Measurements from ENCODE around the gene OR2A2. TPM values are rescaled to one million over a fixed set of nuclear protein-coding genes. Genes with fewer than 3 reads are reported as not detected.

The OR2A2 gene
- total RNA-seq, 1 donor from 2014 or later: not detected

GRCh38 chr7:144137501-144137900 lies 28.1 kb downstream of the OR2A2 start:
- peaks cover 2% of the 10 kb centered on the region for H3K27me3 Mint-ChIP-seq (ENCODE audit: low read depth)
- TF ChIP-seq CTCF (IDR thresholded peaks at IDR 0.05; ENCODE audit: unreplicated experiment): no peak
- H3K4me1 Mint-ChIP-seq: no peaks in the 10 kb centered on the region

GRCh38 chr7:144142187-144142586 lies 32.8 kb downstream of the OR2A2 start:
- Mint-ChIP-seq H3K4me1 (no peaks in the 10 kb centered on the region), H3K27ac (no peak overlapping the region), H3K36me3 (no peaks in the 10 kb centered on the region), H3K4me3 (no peak overlapping the region), H3K9me3 (peaks cover 21% of the 10 kb centered on the region), H3K27me3 (ENCODE audit: low read depth) (no peaks in the 10 kb centered on the region)
- DNase-seq (ENCODE audit: low spot score in 2 of 2, unreplicated experiment in 2 of 2): no peak
- TF ChIP-seq CTCF (IDR thresholded peaks at IDR 0.05; ENCODE audit: unreplicated experiment): no peak

More at GRCh38 chr7:144137501-144137900, 28.1 kb downstream of the OR2A2 start:
- Mint-ChIP-seq H3K36me3 (no peaks in the 10 kb centered on the region), H3K9me3 (peaks cover 4% of the 10 kb centered on the region), H3K27ac (no peak overlapping the region), H3K4me3 (no peak overlapping the region)
- no peak for DNase-seq (ENCODE audit: low spot score in 2 of 2, unreplicated experiment in 2 of 2)

- TF ChIP-seq CTCF (IDR thresholded peaks at IDR 0.05; ENCODE audit: unreplicated experiment): no peak
- no peaks in the 10 kb centered on the region for H3K36me3 Mint-ChIP-seq
Measured at GRCh38 chr7:144144426-144144825, 35.0 kb downstream of the OR2A2 start.

GRCh38 chr7:144148224-144148827 lies 38.9 kb downstream of the OR2A2 start:
- no peak overlapping the region for H3K27ac Mint-ChIP-seq
- H3K9me3 Mint-ChIP-seq: peaks cover 51% of the 10 kb centered on the region
- no peaks in the 10 kb centered on the region for H3K4me1 Mint-ChIP-seq

More at GRCh38 chr7:144144426-144144825, 35.0 kb downstream of the OR2A2 start:
- no peak overlapping the region for H3K4me3 Mint-ChIP-seq
- H3K27ac Mint-ChIP-seq: no peak overlapping the region
- H3K4me1 Mint-ChIP-seq: no peaks in the 10 kb centered on the region
- H3K27me3 Mint-ChIP-seq (ENCODE audit: low read depth): no peaks in the 10 kb centered on the region
- peaks cover 40% of the 10 kb centered on the region for H3K9me3 Mint-ChIP-seq
- no peak for DNase-seq (ENCODE audit: low spot score in 2 of 2, unreplicated experiment in 2 of 2)

GRCh38 chr7:144158861-144159260 lies 49.5 kb downstream of the OR2A2 start:
- H3K9me3 Mint-ChIP-seq: no peaks in the 10 kb centered on the region
- H3K27ac Mint-ChIP-seq: no peak overlapping the region
- no peaks in the 10 kb centered on the region for H3K4me1 Mint-ChIP-seq
- no peak for DNase-seq (ENCODE audit: low spot score in 2 of 2, unreplicated experiment in 2 of 2)
- peaks cover 13% of the 10 kb centered on the region for H3K27me3 Mint-ChIP-seq (ENCODE audit: low read depth)
- TF ChIP-seq CTCF (IDR thresholded peaks at IDR 0.05; ENCODE audit: unreplicated experiment): no peak
- no peaks in the 10 kb centered on the region for H3K36me3 Mint-ChIP-seq
- H3K4me3 Mint-ChIP-seq: no peak overlapping the region

More at GRCh38 chr7:144148224-144148827, 38.9 kb downstream of the OR2A2 start:
- no peak for TF ChIP-seq CTCF (IDR thresholded peaks at IDR 0.05; ENCODE audit: unreplicated experiment)
- Mint-ChIP-seq H3K27me3 (ENCODE audit: low read depth) (no peaks in the 10 kb centered on the region), H3K4me3 (no peak overlapping the region), H3K36me3 (no peaks in the 10 kb centered on the region)
- DNase-seq (ENCODE audit: low spot score in 2 of 2, unreplicated experiment in 2 of 2): no peak

Other genes with a start within 250 kb of the OR2A2 start
- 101 to 105 TPM (median 103 TPM) in 3 replicates for gene TCAF1, start 207.4 kb upstream of the OR2A2 start, total RNA-seq
- gene OR2F2, start 174.3 kb upstream of the OR2A2 start, total RNA-seq: not detected in 3 replicates
- 0.11 TPM in 1 of 3 replicates, not detected in the others for gene OR2F1, start 154.7 kb upstream of the OR2A2 start, total RNA-seq
- not detected in 3 replicates for gene OR6B1, start 109.3 kb upstream of the OR2A2 start, total RNA-seq
- not detected in 3 replicates for gene OR2A5, start 60.6 kb upstream of the OR2A2 start, total RNA-seq
- not detected in 3 replicates for gene OR2A25, start 39.8 kb upstream of the OR2A2 start, total RNA-seq
- gene OR2A12, start 23.3 kb upstream of the OR2A2 start, total RNA-seq: not detected in 3 replicates
- not detected in 3 replicates for gene OR2A14, start 13.6 kb downstream of the OR2A2 start, total RNA-seq
- 3.1 to 5.5 TPM (median 5.4 TPM) in 3 replicates for gene CTAGE4, start 73.9 kb downstream of the OR2A2 start, total RNA-seq
- gene ARHGEF35, start 86.2 kb downstream of the OR2A2 start, total RNA-seq: 14.9 to 15.9 TPM (median 15.0 TPM) in 3 replicates
- 0.09 to 0.50 TPM (median 0.22 TPM) in 3 replicates for gene OR2A42, start 130.0 kb downstream of the OR2A2 start, total RNA-seq
- 10.8 to 11.3 TPM (median 11.1 TPM) in 3 replicates for gene OR2A7, start 155.2 kb downstream of the OR2A2 start, total RNA-seq
- gene CTAGE8, start 159.7 kb downstream of the OR2A2 start, total RNA-seq: 4.5 to 6.4 TPM (median 6.2 TPM) in 3 replicates
- gene OR2A1, start 202.8 kb downstream of the OR2A2 start, total RNA-seq: 0.24 to 0.27 TPM (median 0.27 TPM) in 3 replicates
- 35.9 to 37.6 TPM (median 37.4 TPM) in 3 replicates for gene ARHGEF5, start 245.8 kb downstream of the OR2A2 start, total RNA-seq

Data from mesothelial cell of epicardium (in vitro differentiated cells).